HepG2 (cell line): Measurements from ENCODE around the gene TMEM167B. TPM values are rescaled to one million over a fixed set of nuclear protein-coding genes. Genes with fewer than 3 reads are reported as not detected.

Experiments used
- ATAC-seq: fragments of 200-7000 bp; cut with Tn5 transposase; 3 replicates; pipeline ENCODE4 v1.9.1; 2020; ENCODE audit warnings: mild to moderate bottlenecking, moderate library complexity
- BruUV-seq: library from RNA; stranded (reverse); fragments of 400-500 nt; replicated peaks from 2 replicates; lab custom pipeline; 2021; lab: Mats Ljungman, UMichigan
- CTCF ChIA-PET: fragments of 300-600 bp; formaldehyde crosslinking; extraction: SDS; loops from one replicate; lab custom pipeline; 2021; ENCODE audit warnings: low total read pairs, inconsistent platforms, low intra/inter-chr PET ratio; lab: Yijun Ruan, JAX
- POLR2A ChIA-PET: fragments of 350-600 bp; sonication (Branson Sonifier 250); formaldehyde crosslinking; loops from one replicate; lab custom pipeline; 2020; ENCODE audit warnings: antibody characterized with exemption, inconsistent platforms; lab: Yijun Ruan, JAX
- DNase-seq: peaks from one replicate; pipeline ENCODE4 v3.0.0-alpha.2; 2015; ENCODE audit warnings: low spot score
- FAIRE-seq: peaks from 3 replicates; lab custom pipeline; 2011; peaks lifted over from hg19 to GRCh38; lab: Jason Lieb, UNC
- H2AFZ ChIP-seq: one replicate; pipeline ENCODE4 v1.6.1; 2011; ENCODE audit warnings: low read length, inconsistent platforms
- H3K27ac ChIP-seq: fragments of 300-600 bp; 3 replicates; pipeline ENCODE4 v1.8.0; 2011; ENCODE audit warnings: mixed run types, mild to moderate bottlenecking, mixed read lengths, low read length, inconsistent platforms; ENCODE audit not compliant: insufficient read depth; ENCODE audit errors: extremely low read length
- H3K27me3 ChIP-seq, 2 experiments: fragments of 200-600 bp in 1 of 2; 2 replicates in 1 of 2; 3 replicates in 1 of 2; pipeline versions ENCODE4 v1.6.0 to v1.8.0; 2011; ENCODE audit warnings: low read length in 2 of 2, mild to moderate bottlenecking in 2 of 2, moderate library complexity in 2 of 2, inconsistent platforms in 1 of 2; ENCODE audit not compliant: insufficient read depth in 2 of 2, control insufficient read depth in 1 of 2
- H3K36me3 ChIP-seq, 2 experiments: fragments of 200-600 bp in 1 of 2; replicated peaks in 1 of 2; 2 replicates in 1 of 2; 3 replicates in 1 of 2; pipeline versions ENCODE4 v1.5.1 to v1.8.0; 2011; ENCODE audit warnings: low read length in 2 of 2, inconsistent platforms in 1 of 2; ENCODE audit not compliant: insufficient read depth in 2 of 2, control insufficient read depth in 1 of 2
- H3K4me1 ChIP-seq: 2 replicates; pipeline ENCODE4 v1.5.1; 2012; ENCODE audit warnings: low read length, inconsistent platforms; ENCODE audit not compliant: insufficient read depth
- H3K4me2 ChIP-seq: 2 replicates; pipeline ENCODE4 v1.6.0; 2011; ENCODE audit warnings: low read depth, low read length, inconsistent platforms
- H3K4me3 ChIP-seq, 3 experiments: fragments of 200-600 bp in 1 of 3; sonication (generic), shearing (Covaris generic) in 1 of 3; replicated peaks in 1 of 3; 2 replicates each; pipeline ENCODE4 v1.5.1; 2011 to 2016; ENCODE audit warnings: low read length in 3 of 3, inconsistent platforms in 2 of 3, low read depth in 2 of 3, mild to moderate bottlenecking in 2 of 3, control low read depth in 1 of 3, mixed read lengths in 1 of 3; ENCODE audit not compliant: insufficient read depth in 1 of 3
- H3K79me2 ChIP-seq: one replicate; pipeline ENCODE4 v1.6.1; 2011; ENCODE audit warnings: low read length, inconsistent platforms; ENCODE audit not compliant: insufficient read depth
- H3K9ac ChIP-seq: 2 replicates; pipeline ENCODE4 v1.6.0; 2011; ENCODE audit warnings: mild to moderate bottlenecking, low read depth, low read length, inconsistent platforms; ENCODE audit not compliant: insufficient read depth
- H3K9me3 ChIP-seq: 2 replicates; pipeline ENCODE4 v1.5.1; 2012; ENCODE audit warnings: mild to moderate bottlenecking, low read length
- H4K20me1 ChIP-seq: 2 replicates; pipeline ENCODE4 v1.6.0; 2011; ENCODE audit warnings: inconsistent platforms, mild to moderate bottlenecking, low read length, moderate library complexity; ENCODE audit not compliant: insufficient read depth
- CENPX ChIP-seq: sonication (generic); formaldehyde crosslinking; IDR thresholded peaks from 2 replicates; pipeline ENCODE4 v1.9.0; 2021; ENCODE audit warnings: mild to moderate bottlenecking, missing genetic modification reagents, moderate library complexity
- FOSL2 ChIP-seq: sonication (generic); formaldehyde crosslinking; IDR thresholded peaks from 2 replicates; pipeline ENCODE4 v1.4.0; 2020; ENCODE audit warnings: missing genetic modification reagents
- HIVEP1 ChIP-seq: sonication (generic); formaldehyde crosslinking; IDR thresholded peaks from 2 replicates; pipeline ENCODE4 v1.4.0; 2020; ENCODE audit warnings: mild to moderate bottlenecking, missing genetic modification reagents
- ISL2 ChIP-seq: sonication (generic); formaldehyde crosslinking; IDR thresholded peaks from 2 replicates; pipeline ENCODE4 v1.5.0; 2020; ENCODE audit warnings: missing genetic modification reagents
- JUN ChIP-seq: sonication (generic); formaldehyde crosslinking; IDR thresholded peaks from 2 replicates; pipeline ENCODE4 v1.4.0; 2020; ENCODE audit warnings: mild to moderate bottlenecking, missing genetic modification reagents
- JUNB ChIP-seq: sonication (generic); formaldehyde crosslinking; IDR thresholded peaks from 2 replicates; pipeline ENCODE4 v1.8.0; 2022; ENCODE audit warnings: missing genetic modification reagents, mild to moderate bottlenecking, borderline replicate concordance
- KDM6A ChIP-seq: IDR thresholded peaks from 2 replicates; pipeline ENCODE4 v1.6.1; 2016; ENCODE audit warnings: low read depth
- NFE2L2 ChIP-seq: fragments of 150-350 bp; IDR thresholded peaks from 2 replicates; pipeline ENCODE4 v1.6.1; 2014; ENCODE audit warnings: low read length
- NR3C1 ChIP-seq: sonication (generic); formaldehyde crosslinking; IDR thresholded peaks from 2 replicates; pipeline ENCODE4 v1.4.0; 2020; ENCODE audit warnings: missing genetic modification reagents
- PAX8 ChIP-seq: sonication (generic); formaldehyde crosslinking; IDR thresholded peaks from 2 replicates; pipeline ENCODE4 v1.8.0; 2022; ENCODE audit warnings: mild to moderate bottlenecking, missing genetic modification reagents, borderline replicate concordance
- PCBP1 ChIP-seq: fragments of 200-400 bp; formaldehyde crosslinking; IDR thresholded peaks from 2 replicates; pipeline ENCODE4 v1.6.1; 2017; ENCODE audit warnings: mild to moderate bottlenecking, low read depth, low read length, borderline replicate concordance
- U2AF2 ChIP-seq: fragments of 200-400 bp; formaldehyde crosslinking; IDR thresholded peaks from 2 replicates; pipeline ENCODE4 v1.6.1; 2017; ENCODE audit warnings: low read depth, mild to moderate bottlenecking, low read length
- ZNF230 ChIP-seq: sonication (generic); formaldehyde crosslinking; IDR thresholded peaks from 2 replicates; pipeline ENCODE4 v1.4.0; 2020; ENCODE audit warnings: mild to moderate bottlenecking, missing genetic modification reagents
- ZNF441 ChIP-seq: sonication (generic); formaldehyde crosslinking; IDR thresholded peaks from 2 replicates; pipeline ENCODE4 v1.7.0; 2021; ENCODE audit warnings: missing genetic modification reagents, borderline replicate concordance
- ZSCAN5A ChIP-seq: sonication (generic); formaldehyde crosslinking; IDR thresholded peaks from 2 replicates; pipeline ENCODE4 v1.8.0; 2022; ENCODE audit warnings: mild to moderate bottlenecking, missing genetic modification reagents, borderline replicate concordance
- WGBS: methylation state at CpG from one replicate; pipeline ENCODE4 v1.1.6; 2017; ENCODE audit warnings: low lambda C conversion rate; 5-methylcytosine and 5-hydroxymethylcytosine counted together
- in situ Hi-C: cut with HindIII; loops from 2 replicates; pipeline ENCODE4 v1.10.0; 2017; ENCODE audit warnings: low pct_unique_long_range_greater_than_20kb; ENCODE audit not compliant: extremely low pct_ligation_motif_present
- intact Hi-C: fragments of 100-400 bp; cut with micrococcal nuclease; formaldehyde crosslinking; loops from one replicate; pipeline ENCODE4 v1.10.0; 2022; ENCODE audit not compliant: unreplicated experiment
- polyA plus RNA-seq, 8 experiments: library from polyadenylated mRNA; depleted of rRNA in 3 of 8; stranded (reverse) in 7 of 8; unstranded in 1 of 8; fragments of >200 nt; fragmentation: Illumina TruSeq in 4 of 8; extraction: Trizol in 4 of 8; gene quantifications; 2 replicates each; pipeline versions ENCODE4 v1.2.1 to v1.2.3, GENCODE V29; 2011 to 2016; ENCODE audit warnings: low read depth in 4 of 8, missing spikeins in 1 of 8, mixed read lengths in 1 of 8; ENCODE audit not compliant: insufficient read depth in 1 of 8
- total RNA-seq, 5 experiments: library from RNA; depleted of rRNA; stranded (reverse); fragments of >200 nt; fragmentation: Illumina TruSeq; extraction: Trizol; gene quantifications; 2 replicates each; pipeline ENCODE4 v1.2.3, GENCODE V29; 2016; ENCODE audit warnings: low read depth in 1 of 5
- TF ChIP-seq, protein P1 (sequence below): sonication (generic); formaldehyde crosslinking; IDR thresholded peaks from 2 replicates; pipeline ENCODE4 v1.4.0; 2020; ENCODE audit warnings: missing genetic modification reagents
- TF ChIP-seq, protein P2 (sequence below): sonication (generic); formaldehyde crosslinking; IDR thresholded peaks from 2 replicates; pipeline ENCODE4 v1.8.1; 2023; ENCODE audit warnings: mild to moderate bottlenecking, moderate library complexity, missing genetic modification reagents

The TMEM167B gene
- total and polyA plus RNA-seq, 2 of the 13 experiments (the other 11 are each of a cell fraction or from before 2014, with no cell fraction given), result 9.5 to 22.4 TPM

DNA sequence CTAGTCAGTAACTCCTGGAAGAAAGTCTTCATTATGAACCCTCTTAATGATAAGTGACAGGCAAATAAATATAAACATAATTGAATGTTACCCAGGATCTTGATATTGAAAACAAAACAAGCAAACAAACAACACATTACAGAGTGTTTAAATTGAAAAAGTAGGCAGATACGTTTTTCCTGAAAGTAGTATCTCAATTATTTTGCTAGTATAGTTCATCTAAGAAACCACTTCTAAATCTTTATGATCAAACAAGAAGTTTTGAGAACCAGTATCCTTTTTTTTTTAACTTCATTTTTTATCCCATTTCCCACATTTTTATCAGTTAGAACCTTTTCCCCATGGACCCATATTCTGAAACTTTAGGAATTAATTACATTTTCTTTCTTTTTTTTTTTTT lies 45.0 kb upstream of the TMEM167B start (continued):
- no peak for TF ChIP-seq KDM6A (CRISPR knock-in tag)
- no peak for TF ChIP-seq ZSCAN5A (CRISPR knock-in tag)
- TF ChIP-seq, all 625 proteins: peak for 0

GRCh38 chr1:109046671-109047070 lies 43.9 kb upstream of the TMEM167B start:
- DNase-seq (no peak), ATAC-seq (no peak), FAIRE-seq (no peak)
- Histone ChIP-seq H2AFZ (no peak overlapping the region), H3K4me1 (peaks cover 27% of the 10 kb centered on the region), H3K4me3 (no peak overlapping the region), H3K36me3 (no peaks in the 10 kb centered on the region), H3K9me3 (no peaks in the 10 kb centered on the region), H3K79me2 (no peaks in the 10 kb centered on the region), H3K4me2 (no peak overlapping the region), H4K20me1 (no peaks in the 10 kb centered on the region), H3K27ac (no peak overlapping the region), H3K27me3 (no peaks in the 10 kb centered on the region; a peak in 1 of 5 replicates), H3K9ac (no peak overlapping the region)
- ChIA-PET CTCF (no interaction called here), POLR2A (no interaction called here)
- TF ChIP-seq NFE2L2, result no peak
- no peak for TF ChIP-seq JUN
- no peak for TF ChIP-seq ZNF441 (CRISPR knock-in tag)
- no peak for TF ChIP-seq ISL2
- TF ChIP-seq NR3C1 (CRISPR knock-in tag), result no peak
- TF ChIP-seq HIVEP1, result no peak
- no peak for TF ChIP-seq U2AF2
- TF ChIP-seq, protein P1, sequence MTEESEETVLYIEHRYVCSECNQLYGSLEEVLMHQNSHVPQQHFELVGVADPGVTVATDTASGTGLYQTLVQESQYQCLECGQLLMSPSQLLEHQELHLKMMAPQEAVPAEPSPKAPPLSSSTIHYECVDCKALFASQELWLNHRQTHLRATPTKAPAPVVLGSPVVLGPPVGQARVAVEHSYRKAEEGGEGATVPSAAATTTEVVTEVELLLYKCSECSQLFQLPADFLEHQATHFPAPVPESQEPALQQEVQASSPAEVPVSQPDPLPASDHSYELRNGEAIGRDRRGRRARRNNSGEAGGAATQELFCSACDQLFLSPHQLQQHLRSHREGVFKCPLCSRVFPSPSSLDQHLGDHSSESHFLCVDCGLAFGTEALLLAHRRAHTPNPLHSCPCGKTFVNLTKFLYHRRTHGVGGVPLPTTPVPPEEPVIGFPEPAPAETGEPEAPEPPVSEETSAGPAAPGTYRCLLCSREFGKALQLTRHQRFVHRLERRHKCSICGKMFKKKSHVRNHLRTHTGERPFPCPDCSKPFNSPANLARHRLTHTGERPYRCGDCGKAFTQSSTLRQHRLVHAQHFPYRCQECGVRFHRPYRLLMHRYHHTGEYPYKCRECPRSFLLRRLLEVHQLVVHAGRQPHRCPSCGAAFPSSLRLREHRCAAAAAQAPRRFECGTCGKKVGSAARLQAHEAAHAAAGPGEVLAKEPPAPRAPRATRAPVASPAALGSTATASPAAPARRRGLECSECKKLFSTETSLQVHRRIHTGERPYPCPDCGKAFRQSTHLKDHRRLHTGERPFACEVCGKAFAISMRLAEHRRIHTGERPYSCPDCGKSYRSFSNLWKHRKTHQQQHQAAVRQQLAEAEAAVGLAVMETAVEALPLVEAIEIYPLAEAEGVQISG, result no peak
- no peak for TF ChIP-seq PAX8
- no peak for TF ChIP-seq CENPX (CRISPR knock-in tag)
- no peak for TF ChIP-seq ZNF230
- TF ChIP-seq, protein P2, sequence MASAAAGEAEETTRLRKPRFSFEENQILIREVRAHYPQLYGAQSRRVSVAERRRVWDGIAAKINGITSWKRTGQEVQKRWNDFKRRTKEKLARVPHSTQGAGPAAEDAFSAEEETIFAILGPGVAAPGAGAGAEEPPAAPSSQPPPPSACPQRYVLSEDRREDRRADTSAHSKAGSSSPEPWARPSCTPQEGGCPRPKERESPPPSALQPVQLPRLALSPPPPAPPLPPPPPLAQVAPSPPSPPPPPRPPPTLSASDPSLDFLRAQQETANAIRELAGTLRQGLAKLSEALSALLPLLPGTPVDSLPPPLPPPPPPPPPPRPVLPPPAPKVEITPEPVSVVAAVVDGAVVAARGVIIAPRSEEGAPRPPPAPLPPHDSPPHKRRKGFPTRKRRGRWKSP, result no peak
- no peak for TF ChIP-seq JUNB (CRISPR knock-in tag)
- no peak for TF ChIP-seq FOSL2 (CRISPR knock-in tag)
- no peak for TF ChIP-seq PCBP1
- no TSS peak for BruUV-seq
- WGBS, result 30% methylated on average over 4 of the region's 4 CpGs
- intact Hi-C loops, result no loop called here
- in situ Hi-C loops, result no loop called here
